ENCODE measurements around the gene TMEM151B.

DNA sequence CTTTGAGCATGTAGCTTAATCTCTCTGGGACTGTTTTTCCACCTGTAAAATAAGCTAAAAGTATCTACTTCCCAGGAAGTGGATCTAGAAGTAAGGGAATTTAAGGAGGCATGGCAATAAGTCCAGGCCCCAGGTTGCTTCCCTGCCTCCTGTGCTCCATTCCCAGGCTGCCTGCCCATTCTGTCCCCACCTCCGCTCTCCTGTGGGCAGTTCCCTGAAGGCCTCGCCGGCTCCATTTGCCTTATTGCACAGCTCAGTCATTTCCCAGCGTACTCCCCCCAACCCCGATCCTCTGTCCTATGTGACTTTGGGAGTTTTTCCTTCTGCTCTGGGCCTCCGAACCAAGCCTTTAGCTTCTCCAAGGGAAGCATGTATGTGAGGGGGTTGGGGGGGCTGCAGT lies 42.2 kb upstream of the TMEM151B start:
- TF ChIP-seq, protein P1, sequence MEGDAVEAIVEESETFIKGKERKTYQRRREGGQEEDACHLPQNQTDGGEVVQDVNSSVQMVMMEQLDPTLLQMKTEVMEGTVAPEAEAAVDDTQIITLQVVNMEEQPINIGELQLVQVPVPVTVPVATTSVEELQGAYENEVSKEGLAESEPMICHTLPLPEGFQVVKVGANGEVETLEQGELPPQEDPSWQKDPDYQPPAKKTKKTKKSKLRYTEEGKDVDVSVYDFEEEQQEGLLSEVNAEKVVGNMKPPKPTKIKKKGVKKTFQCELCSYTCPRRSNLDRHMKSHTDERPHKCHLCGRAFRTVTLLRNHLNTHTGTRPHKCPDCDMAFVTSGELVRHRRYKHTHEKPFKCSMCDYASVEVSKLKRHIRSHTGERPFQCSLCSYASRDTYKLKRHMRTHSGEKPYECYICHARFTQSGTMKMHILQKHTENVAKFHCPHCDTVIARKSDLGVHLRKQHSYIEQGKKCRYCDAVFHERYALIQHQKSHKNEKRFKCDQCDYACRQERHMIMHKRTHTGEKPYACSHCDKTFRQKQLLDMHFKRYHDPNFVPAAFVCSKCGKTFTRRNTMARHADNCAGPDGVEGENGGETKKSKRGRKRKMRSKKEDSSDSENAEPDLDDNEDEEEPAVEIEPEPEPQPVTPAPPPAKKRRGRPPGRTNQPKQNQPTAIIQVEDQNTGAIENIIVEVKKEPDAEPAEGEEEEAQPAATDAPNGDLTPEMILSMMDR (IDR thresholded peaks at IDR 0.05) = no peak
- no peak for TF ChIP-seq POLR2A (IDR thresholded peaks at IDR 0.05)
